Measurements from ENCODE around the gene POFUT2.

POFUT2 gene

GRCh38 chr21:45287438-45288391, at the start of gene POFUT2:
Gene POFUT2 (minus strand): TSS chr21:45287895. CDS start chr21:45287871, 24 bp downstream.
- H3K27ac ChIP-seq: peak within 1 kb of the TSS; percentile 79
- TF ChIP-seq CTCF (conservative IDR thresholded peaks at IDR 0.05): no peak

- peak; percentile 21; the same call in 1 of the 2 replicates for TF ChIP-seq CTCF (conservative IDR thresholded peaks at IDR 0.05)
- H3K27ac ChIP-seq: no peak overlapping the region; the same call in 1 of the 2 replicates
These were observed 49.2 kb upstream of the POFUT2 start for GRCh38 chr21:45336870-45337269.

- H3K27ac ChIP-seq: no peak overlapping the region; the same call in 1 of the 2 replicates
- no peak for TF ChIP-seq CTCF (conservative IDR thresholded peaks at IDR 0.05)
These were observed 48.8 kb upstream of the POFUT2 start for GRCh38 chr21:45336535-45336810.

- peak overlapping the region; percentile 9; the same call in 1 of the 2 replicates for H3K27ac ChIP-seq
- no peak for TF ChIP-seq CTCF (conservative IDR thresholded peaks at IDR 0.05)
These were observed 48.3 kb upstream of the POFUT2 start for GRCh38 chr21:45335761-45336534.

GRCh38 chr21:45335151-45335760, 47.6 kb upstream of the POFUT2 start:
- TF ChIP-seq CTCF (conservative IDR thresholded peaks at IDR 0.05): no peak
- peak overlapping the region; percentile 9; the same call in 1 of the 2 replicates for H3K27ac ChIP-seq

- no peak overlapping the region for H3K27ac ChIP-seq
- no peak for TF ChIP-seq CTCF (conservative IDR thresholded peaks at IDR 0.05)
These were observed 46.9 kb upstream of the POFUT2 start for GRCh38 chr21:45334591-45335081.

GRCh38 chr21:45334134-45334533, 46.4 kb upstream of the POFUT2 start:
- no peak overlapping the region for H3K27ac ChIP-seq

More at GRCh38 chr21:45334134-45334533, 46.4 kb upstream of the POFUT2 start:
- TF ChIP-seq CTCF (conservative IDR thresholded peaks at IDR 0.05): no peak

All from VCaP (cell line).